GM10847 (cell line): ENCODE results near the gene MSL1.

Experiments used
- POLR2A ChIP-seq: IDR thresholded peaks from 2 replicates; pipeline ENCODE4 v1.6.1; 2011; ENCODE audit not compliant: insufficient read length; ENCODE audit errors: extremely low read depth

MSL1 gene

DNA sequence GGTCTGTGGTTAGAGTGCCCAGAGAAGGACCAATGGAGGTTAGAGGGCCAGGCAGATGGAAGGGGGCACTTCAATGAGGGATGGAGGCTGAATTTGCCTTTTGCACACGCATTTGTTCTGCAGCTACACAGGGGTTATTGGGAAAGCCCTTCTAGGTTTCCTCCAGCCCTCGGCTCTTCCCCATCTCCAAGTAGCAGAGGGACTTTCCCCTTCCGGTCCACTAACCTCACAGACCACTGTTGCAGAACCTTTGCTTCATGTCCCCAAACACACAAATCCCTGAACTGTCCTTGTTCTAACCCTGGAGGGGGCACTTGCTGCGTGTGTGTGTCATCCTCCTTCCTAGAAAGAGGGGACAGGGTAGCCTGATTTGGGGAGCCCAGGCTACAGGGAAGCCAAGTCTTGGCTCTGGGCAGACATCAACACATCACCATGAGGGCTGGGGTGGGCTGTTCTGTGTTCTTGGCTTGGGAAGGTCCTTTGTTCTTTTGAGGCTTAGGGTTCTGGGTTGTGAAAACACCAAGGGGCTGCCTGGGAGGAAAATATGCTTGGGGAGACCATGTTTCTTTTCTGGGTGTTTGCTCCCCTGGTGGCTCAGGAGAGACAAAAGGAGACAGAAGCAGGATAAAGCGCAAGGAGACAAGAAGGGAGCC, 14.1 kb upstream of the MSL1 start:
- no peak for TF ChIP-seq POLR2A

DNA sequence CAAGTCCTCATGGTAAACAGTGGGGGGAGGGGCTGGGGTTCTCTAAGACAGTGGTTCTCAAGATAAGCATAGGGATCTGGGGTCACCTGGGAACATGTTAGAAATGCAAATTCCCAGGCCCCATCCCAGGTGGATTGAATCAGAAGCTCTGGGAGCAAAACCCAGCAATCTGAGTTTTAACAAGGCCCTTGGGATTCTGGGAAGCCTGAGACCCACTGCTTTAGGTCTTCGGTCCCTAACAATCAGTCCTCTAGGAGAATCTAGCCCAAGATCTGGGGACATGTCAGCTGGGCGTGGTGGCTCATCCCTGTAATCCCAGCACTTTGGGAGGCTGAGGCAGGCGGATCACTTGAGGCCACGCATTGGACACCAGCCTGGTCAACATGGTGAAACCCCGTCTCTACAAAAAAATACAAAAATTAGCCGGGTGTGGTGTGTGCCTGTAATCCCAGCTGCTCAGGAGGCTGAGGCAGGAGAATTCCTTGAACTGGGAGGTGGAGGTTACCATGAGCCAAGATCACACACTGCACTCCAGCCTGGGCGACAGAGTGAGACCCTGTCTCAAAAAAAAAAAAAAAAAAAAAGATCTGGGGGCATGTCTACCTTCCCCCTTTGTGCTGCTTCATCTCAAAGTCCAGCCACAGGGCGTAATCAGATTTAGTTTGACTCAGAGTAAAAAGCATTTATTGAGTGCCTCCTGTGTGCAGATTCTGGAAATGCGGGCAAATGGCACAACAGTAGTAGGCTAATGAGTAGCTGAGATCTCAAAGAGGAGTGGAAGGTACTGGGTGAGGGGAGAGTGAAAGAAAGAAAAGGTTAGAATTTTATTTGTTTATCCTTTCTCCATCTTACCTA, 12.6 kb upstream of the MSL1 start:
- TF ChIP-seq POLR2A = no peak

DNA sequence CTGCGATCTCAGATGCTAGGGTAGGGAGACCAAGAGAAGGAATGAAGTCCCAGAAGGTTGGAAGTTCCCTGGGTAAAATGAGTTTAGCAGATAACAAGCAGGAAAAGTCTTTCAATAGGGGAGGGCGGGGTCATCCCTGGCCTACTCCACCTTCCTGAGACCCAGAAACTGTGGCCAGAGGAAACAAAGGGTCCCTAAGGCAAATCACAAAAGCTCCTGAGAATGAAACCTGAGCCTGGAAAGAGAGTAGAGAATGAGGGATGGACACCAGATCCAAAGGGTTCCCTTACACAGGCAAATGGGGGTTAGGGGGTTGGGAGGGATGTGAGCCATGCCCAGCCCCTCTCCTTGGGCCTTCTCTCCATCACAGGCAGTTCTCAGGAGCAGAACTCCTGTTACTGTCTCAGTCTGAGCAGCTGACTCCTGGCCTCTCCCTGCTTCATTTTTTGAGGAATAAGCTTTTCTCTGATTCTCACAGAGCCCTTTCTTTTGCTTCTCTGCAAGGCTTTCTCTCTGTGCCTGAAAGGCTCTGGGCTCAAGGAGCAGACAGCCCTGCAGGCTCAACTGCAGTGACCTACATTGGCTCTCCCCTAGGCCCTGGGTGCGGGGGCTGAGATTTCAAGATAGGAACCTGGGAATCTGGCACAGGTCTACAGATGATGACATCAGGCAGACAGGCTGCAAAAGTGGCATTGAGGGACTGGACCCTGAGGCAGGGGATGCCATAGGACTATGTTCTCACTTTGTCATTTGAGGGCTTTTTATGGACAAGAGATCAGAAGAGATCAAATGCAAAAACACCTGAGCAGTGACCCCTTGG, 11.5 kb upstream of the MSL1 start:
- no peak for TF ChIP-seq POLR2A

DNA sequence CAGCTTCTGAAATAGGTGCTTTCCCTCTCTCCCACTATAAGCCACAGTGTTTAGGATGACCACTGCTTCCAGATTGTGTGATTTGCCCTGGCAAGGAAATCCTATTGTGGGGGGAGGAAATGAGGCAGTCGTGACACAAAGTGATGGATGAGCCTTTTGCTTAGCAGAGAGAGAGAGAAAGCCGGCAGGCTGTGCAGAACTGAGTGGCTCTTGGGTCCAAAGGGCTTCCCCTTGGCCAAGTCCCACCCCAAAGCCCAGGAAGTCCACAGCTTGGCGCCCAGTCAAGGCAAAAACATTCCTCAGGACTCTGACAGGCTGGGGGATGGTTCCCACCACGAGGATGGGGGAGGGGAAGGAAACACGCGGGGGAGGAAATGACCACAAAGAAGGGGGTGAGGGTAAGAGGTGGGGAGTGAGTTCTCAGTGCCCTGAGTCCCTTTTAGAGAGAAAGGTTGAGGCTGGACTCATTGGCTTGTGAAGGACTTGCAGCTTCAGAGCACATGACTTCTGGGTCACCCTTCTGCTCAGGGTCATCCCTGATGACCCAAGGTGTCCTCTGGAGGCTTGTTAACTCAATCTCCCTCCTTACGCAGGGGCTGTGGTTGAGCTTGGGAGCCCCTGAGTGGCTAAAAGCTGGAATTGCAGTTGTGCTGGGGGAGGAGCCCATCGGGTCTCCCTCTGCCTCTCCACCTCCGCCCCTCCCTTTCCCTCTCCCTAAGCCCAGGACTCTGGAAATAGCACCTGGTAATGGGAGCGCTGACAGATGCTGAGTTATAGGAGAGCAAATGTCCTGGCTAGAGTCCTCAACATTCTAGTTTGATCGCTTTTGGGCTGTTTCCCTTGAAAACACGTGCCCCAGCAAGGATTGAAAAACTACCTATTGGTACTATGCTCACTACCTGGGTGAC, 10.3 kb upstream of the MSL1 start:
- no peak for TF ChIP-seq POLR2A

DNA sequence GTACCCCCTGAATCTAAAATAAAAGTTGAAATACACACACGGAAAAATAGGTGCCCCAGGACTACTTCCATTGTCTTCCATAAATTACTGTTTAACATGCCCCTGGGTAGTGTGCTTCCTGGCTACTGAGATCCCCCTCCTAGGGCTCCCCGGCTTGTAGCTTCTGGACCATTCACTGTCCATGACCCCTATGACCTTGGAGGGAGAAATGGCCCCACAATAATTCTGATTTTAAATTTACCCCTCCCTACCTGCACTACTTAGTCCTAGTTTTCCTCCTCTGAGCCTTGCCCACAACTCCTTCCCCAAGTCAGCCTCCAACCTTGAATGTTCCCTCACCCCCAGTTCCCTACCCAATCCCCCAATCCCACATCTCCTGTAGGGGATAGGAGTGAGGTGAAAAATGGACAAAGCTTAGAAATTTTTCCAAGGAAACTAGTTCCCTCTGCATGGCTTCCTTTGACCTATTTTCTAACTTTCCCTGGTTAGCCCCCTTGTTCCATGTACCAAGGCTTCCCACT, 9.5 kb upstream of the MSL1 start:
- TF ChIP-seq POLR2A = no peak

DNA sequence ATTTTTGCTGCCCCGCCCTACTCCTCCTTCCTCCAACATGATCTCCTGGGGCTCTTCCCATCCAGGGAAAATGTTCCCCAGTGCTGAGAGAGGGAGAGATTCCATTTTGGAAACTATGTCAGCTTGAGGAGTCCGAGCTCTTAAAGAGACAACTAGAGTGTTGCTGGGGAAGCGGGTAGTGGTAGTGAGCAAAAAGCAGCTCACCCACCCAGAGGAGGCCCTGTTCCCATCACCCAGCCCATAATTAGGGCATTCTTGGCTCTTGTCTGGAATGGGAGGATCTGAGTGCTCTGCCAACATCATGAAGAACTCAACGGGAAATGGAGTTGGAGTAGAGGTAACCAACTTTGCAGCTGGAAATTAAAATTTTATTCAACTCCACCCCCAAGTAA, 9.1 kb upstream of the MSL1 start:
- no peak for TF ChIP-seq POLR2A

DNA sequence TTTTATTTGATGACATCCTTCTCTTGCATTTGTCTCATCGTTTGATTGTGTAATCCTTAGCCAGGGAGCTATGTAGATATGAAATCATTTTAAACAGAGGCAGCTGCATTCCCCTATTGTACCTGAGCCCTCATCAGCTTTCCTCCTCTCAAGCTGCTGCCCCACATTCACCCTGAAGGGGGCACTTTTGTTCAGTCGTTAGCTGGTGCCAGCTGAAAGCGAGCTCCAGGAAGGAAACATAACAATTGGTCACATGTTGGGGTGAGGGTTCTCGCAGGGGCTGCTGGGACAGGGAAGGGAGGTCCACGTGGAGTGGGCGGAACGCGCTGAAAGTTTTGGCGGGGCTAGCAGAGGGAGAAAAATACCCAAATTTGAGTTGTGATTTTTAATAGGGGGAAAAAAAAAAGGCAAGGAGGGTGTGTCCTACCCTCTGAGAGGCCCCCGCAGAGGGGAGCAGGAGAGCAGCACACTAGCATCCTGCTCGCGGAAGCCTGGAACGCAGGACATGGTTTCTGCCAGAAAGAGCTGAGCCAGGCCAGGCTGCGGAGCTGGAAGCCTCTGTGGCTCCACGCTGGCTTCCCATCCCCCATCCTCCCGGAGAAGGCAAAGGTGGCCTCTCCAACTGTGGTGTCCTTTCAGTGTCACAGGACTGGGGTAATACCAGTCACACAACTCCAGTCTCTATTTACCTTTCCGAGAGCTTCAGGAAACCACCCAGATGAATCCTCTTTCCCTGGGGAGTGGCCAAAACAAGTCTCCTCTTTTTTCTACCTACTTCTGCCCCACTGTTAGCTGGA, 8.5 kb upstream of the MSL1 start:
- peak; percentile 37 for TF ChIP-seq POLR2A

DNA sequence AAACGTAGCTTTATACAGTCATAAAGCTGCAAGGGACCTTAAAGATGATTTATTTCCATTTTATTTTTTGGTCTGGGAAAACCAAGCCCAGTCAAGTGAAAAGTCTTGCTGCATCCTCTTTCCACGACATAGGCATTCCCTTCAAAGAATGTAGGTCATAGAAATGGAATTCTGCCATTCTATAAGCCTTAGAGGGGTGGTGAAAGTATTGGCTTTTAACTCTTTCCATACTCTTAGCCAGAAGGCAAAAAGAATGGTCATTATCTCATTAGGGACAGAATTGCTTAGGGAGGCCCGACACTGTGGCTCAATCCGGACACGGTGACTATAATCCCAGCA, 7.9 kb upstream of the MSL1 start:
- TF ChIP-seq POLR2A = no peak

DNA sequence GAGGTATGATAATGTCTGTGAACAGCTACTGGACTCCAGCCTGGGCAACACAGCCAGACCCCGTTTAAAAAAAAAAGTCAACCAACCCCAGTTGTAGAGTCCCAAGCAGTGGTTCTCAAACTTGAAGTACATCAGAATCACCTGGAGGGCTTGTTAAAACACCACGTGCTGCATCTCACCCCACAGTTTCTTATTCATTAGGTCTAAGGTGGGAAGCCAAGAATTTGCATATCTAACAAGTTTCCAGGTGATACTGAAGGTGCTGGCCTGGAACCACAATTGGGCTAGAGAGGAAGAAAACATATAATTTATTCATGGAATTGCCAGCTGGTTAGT, 6.7 kb upstream of the MSL1 start:
- TF ChIP-seq POLR2A = no peak

DNA sequence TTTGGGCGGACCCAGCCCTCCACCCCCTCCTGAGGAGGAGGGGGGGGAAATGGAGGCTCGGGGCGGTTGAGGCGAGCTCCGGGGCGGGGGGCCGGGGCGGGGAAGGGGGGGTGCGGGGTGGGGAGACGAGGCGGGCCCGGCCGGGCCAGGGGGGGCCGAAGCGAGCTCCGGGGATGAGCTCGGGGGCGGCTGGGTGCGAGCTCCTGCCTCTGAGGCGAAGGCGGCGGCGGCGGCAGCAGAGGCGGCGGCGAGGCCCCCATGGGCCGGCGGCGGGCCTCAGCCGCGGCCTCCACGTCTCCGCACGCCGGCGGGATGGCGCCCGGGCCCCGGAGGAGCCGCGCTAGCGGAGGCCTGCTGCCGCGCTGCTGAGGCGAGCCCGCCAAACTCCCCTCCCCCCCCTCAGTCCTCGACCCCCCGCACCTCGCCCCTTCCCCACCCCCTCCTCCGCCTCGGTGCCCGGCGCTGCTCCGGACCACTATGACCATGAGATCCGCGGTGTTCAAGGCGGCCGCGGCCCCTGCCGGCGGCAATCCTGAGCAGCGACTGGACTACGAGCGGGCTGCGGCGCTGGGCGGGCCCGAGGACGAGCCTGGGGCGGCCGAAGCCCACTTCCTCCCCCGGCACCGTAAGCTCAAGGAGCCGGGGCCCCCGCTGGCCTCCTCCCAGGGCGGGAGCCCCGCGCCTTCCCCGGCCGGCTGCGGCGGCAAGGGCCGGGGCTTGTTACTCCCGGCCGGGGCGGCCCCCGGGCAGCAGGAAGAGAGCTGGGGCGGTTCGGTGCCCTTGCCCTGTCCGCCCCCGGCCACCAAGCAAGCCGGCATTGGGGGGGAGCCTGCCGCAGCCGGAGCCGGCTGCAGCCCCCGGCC, 596 bp downstream of the MSL1 start:
- TF ChIP-seq POLR2A = peak; percentile 21

DNA sequence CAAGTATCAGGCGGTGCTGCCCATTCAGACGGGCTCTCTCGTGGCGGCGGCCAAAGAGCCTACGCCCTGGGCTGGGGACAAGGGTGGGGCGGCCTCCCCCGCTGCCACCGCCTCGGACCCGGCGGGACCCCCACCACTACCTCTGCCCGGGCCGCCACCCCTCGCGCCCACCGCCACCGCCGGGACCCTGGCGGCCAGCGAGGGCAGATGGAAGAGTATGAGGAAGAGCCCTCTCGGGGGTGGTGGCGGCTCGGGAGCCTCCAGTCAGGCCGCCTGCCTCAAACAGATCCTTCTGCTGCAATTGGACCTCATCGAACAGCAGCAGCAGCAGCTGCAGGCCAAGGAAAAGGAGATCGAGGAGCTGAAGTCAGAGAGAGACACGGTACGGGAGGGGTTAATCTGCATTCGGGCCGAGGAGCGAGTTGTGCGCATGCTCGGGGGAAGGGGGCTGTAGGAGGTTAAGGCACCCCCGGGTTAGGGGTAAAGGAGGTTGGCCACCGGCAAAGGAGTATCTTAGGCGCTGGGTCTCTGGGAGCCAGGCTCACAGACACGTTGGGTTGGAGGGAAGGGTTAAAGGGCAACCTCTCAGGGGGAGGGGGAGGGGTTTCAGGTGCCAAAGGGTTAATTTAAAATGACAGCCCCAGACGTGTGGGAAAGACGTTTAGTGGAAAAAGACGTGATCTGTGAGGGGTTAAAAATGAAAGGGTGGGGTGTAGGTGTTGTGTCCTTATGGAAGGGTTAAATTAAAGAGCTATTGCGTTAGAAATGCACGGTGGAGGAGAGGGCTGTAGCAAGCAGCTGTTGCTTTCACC, 1.4 kb downstream of the MSL1 start:
- no peak for TF ChIP-seq POLR2A

DNA sequence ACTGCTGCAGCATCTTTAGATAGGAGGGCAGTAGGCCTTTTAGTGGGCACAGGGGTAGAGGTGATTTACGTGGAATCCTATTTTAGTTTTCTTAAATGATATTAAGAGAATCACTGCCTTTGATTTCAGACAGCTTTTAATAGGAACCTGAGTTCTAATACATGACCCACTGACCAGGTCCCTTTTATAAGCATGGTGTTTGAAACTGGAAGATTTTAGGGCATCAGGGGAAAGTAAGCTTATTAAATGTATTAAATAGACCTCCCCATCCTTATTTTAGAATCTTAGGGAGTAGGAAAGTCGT, 2.0 kb downstream of the MSL1 start:
- TF ChIP-seq POLR2A = no peak

DNA sequence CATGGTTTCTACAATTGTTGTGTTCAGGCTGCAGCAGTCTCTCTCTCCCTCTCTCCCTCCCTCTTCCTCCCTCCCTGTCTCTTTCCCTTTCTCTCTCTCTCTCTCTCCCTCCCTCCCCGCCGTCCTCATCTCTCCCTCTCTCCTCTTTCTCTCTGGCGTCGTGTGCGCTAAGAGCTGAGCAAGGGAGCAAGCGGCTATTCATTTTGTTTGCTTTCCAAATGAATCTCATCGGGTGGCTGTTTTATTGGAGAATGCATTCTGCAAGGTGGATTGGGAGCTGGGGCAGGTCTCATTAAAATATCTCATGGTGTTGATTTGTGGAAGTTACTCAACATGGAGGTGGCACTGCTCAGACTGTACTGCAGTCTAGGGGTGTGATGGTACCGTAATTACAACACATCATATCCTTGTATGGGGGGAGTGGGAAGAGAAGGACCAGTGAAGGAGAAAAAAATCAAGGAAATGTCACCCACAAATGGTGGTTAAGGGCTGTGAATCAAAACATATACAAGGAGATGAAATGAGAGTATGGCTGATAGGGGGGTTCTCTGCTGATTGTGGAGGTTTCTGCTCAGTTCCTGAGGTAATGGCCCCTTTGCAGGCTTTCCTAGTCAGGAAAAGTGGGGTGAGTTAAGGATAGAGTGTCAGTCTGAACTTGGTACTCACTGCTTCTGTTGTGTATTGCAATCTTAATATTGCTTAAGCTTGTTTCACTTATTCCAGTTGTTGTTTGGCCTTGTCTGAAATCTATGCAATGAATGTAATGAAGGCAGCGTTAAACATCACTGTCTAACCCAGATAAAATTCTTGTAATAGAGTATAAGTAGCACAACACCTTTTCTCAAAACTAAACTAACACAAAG, 2.7 kb downstream of the MSL1 start:
- TF ChIP-seq POLR2A = no peak
